Measurements from ENCODE around the gene TCERG1L. TPM values are rescaled to one million over a fixed set of nuclear protein-coding genes. Genes with fewer than 3 reads are reported as not detected.

TCERG1L gene
- total RNA-seq, 1 donor from 2014 or later, result 0.46 TPM

DNA sequence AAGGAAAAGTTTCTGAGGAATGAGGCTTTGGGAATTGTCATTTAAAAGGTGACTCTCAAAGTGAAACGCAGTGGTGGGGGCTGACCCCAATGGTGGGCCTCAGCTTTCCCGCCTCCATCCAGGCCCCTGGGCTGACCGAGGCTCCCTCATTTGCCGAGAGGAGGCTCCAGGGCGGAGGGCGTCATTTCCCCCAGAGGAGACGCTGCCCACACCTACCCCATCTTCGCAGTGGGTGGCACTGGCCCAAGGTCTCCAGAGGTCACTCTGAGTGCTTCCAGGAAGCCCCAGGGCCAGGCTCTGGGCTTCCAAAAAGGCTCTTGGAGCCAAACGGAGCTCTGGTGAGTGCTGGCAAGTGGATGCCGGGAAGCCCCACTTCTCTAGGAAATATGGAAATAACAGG is 38.0 kb downstream of the TCERG1L start:
- TF ChIP-seq, protein P1, sequence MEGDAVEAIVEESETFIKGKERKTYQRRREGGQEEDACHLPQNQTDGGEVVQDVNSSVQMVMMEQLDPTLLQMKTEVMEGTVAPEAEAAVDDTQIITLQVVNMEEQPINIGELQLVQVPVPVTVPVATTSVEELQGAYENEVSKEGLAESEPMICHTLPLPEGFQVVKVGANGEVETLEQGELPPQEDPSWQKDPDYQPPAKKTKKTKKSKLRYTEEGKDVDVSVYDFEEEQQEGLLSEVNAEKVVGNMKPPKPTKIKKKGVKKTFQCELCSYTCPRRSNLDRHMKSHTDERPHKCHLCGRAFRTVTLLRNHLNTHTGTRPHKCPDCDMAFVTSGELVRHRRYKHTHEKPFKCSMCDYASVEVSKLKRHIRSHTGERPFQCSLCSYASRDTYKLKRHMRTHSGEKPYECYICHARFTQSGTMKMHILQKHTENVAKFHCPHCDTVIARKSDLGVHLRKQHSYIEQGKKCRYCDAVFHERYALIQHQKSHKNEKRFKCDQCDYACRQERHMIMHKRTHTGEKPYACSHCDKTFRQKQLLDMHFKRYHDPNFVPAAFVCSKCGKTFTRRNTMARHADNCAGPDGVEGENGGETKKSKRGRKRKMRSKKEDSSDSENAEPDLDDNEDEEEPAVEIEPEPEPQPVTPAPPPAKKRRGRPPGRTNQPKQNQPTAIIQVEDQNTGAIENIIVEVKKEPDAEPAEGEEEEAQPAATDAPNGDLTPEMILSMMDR (IDR thresholded peaks at IDR 0.05; ENCODE audit: insufficient read depth, low read length, poor library complexity, severe bottlenecking), result no peak

DNA sequence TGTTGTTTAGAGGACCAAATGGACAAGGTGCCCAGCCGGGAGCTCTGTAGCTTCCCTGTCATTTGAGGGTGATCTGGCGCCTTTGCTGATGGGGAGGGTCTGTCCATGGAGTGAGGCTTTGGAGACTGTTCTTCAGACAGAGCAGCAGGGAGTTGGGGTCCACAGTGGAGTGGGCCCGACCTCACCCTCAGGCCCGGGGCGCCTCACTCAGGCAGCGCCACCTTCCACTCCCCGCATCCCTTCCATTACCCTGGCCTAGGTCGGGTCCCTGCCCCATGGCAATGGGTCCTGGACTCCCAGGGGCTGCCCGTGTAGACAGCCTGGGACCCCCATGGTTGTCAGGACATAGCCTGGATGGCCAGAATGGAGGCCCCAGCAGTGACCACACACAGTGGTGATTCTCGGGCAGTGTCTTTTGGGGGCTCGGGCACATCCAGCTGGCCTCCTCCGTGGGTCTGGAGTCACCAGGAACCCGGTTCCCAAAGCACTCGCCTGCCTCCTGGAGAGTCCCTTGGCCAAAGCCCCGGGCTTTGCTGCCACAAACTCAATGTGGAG is 38.5 kb downstream of the TCERG1L start:
- H3K4me3 ChIP-seq (ENCODE audit: low read depth, low read length), result no peak overlapping the region
- H3K27me3 ChIP-seq (ENCODE audit: control insufficient read depth, insufficient read depth, low read length), result no peaks in the 10 kb centered on the region
- no peaks in the 10 kb centered on the region for H3K36me3 ChIP-seq (ENCODE audit: control insufficient read depth, insufficient read depth, low read length)
- no peak for DNase-seq (ENCODE audit: low read depth)
- TF ChIP-seq, protein P1 (IDR thresholded peaks at IDR 0.05; ENCODE audit: insufficient read depth, low read length, poor library complexity, severe bottlenecking), result no peak

More for the DNA sequence above, 38.0 kb downstream of the TCERG1L start:
- no peak for DNase-seq (ENCODE audit: low read depth)
- Histone ChIP-seq H3K36me3 (ENCODE audit: control insufficient read depth, insufficient read depth, low read length) (no peaks in the 10 kb centered on the region), H3K27me3 (ENCODE audit: control insufficient read depth, insufficient read depth, low read length) (no peaks in the 10 kb centered on the region), H3K4me3 (ENCODE audit: low read depth, low read length) (no peak overlapping the region)

DNA sequence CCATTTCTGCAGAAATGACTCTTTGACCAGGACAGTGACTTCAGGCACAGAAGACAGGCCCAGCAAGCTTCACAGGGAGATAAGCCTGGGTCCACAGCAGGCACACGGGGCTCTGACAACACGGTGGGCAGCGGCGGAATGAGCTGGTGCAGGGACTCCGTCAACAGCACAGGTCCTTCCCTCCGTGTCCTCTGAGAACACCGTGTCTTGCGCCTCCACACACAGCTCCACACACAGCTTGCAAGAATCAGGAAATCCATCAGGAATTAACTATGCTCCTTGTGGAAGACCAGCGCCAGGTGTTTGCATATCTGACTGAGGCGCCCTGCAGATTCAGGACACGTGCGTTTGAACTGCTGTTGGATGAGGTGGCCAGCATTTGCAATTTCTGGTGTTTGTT is 39.6 kb downstream of the TCERG1L start:
- no peaks in the 10 kb centered on the region for H3K27me3 ChIP-seq (ENCODE audit: control insufficient read depth, insufficient read depth, low read length)
- DNase-seq (ENCODE audit: low read depth), result no peak
- no peaks in the 10 kb centered on the region for H3K36me3 ChIP-seq (ENCODE audit: control insufficient read depth, insufficient read depth, low read length)
- TF ChIP-seq, protein P1 (IDR thresholded peaks at IDR 0.05; ENCODE audit: insufficient read depth, low read length, poor library complexity, severe bottlenecking), result no peak
- H3K4me3 ChIP-seq (ENCODE audit: low read depth, low read length), result no peak overlapping the region

DNA sequence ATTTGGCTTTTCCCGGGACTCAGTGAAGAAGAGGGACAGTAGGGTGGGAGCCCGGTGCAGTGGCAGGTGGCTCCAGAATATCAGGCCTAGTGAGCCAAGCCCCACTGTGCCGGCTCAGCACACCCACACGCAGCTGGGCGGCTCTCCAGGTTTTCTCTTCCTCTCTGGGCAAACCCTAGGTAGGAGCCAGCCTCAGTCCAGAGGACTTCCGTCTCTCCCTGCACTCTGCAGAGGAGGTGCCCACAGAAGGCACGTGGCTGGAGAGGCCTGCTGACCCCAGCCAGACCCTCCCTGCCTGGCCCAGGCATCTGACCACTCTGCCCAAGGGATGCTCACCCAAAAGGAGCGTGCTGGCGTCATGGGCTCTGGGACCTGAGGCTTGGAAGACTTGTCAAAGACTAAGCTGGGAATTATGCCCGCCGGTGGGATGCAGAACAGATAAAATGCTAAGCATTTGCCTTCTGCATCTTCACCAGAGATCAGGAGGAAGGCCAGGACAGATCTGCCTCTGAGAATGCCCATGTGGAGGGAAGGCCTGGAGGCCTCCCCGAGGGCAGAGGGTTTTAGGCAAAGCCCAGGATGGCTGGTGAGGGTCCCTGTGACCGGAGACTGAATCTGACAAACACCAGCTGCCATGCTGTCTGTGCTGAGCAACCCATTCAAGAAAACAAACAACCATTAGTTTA is 40.2 kb downstream of the TCERG1L start:
- DNase-seq (ENCODE audit: low read depth), result no peak
- Histone ChIP-seq H3K4me3 (ENCODE audit: low read depth, low read length) (no peak overlapping the region), H3K27me3 (ENCODE audit: control insufficient read depth, insufficient read depth, low read length) (no peaks in the 10 kb centered on the region), H3K36me3 (ENCODE audit: control insufficient read depth, insufficient read depth, low read length) (no peaks in the 10 kb centered on the region)
- TF ChIP-seq, protein P1 (IDR thresholded peaks at IDR 0.05; ENCODE audit: insufficient read depth, low read length, poor library complexity, severe bottlenecking), result no peak

DNA sequence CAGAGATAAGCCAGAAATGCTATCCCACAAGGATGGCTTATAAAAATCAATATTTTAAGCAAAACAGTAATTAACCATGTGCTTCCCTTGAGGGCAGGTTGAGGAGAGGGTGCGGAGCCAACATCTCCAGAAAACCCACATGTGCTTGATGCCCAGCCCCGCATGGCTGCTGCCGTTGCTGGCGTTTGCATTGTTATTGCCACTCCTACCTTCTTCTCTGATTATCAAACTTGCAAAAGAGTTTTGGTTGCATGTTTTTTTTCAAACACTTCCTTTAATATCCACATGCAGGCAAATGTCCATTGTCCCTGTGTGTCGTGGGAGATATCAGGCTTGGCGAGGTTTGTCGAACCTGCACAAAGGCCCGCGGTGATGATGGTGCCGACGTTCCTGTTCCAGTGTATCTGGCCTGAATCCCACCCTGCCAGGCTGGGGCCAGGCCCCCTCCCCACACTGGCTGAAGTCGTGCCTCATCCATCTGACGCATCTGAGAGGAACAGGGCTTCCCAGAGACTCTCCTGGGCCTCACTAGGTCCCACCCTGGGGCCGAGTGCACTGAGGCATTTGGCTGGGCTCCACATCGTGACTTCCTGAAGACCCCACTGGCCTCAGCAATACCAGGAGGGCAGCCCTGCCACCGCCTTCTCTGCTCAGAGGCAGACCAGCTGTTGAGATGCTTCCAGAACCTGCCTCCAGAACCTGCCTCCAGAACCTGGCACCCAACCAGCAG is 40.9 kb downstream of the TCERG1L start:
- DNase-seq (ENCODE audit: low read depth), result no peak
- TF ChIP-seq, protein P1 (IDR thresholded peaks at IDR 0.05; ENCODE audit: insufficient read depth, low read length, poor library complexity, severe bottlenecking), result no peak
- Histone ChIP-seq H3K4me3 (ENCODE audit: low read depth, low read length) (no peak overlapping the region), H3K36me3 (ENCODE audit: control insufficient read depth, insufficient read depth, low read length) (no peaks in the 10 kb centered on the region), H3K27me3 (ENCODE audit: control insufficient read depth, insufficient read depth, low read length) (no peaks in the 10 kb centered on the region)

All from kidney epithelial cell (primary cell).